H1 (cell line): Measurements from ENCODE around the gene RBM17. TPM values are rescaled to one million over a fixed set of nuclear protein-coding genes. Genes with fewer than 3 reads are reported as not detected.

Experiments used
- EP300 ChIP-seq, 2 experiments: IDR thresholded peaks; 1 replicate in 1 of 2; 2 replicates in 1 of 2; pipeline ENCODE4 v1.6.1; 2011 to 2012; ENCODE audit warnings: low read depth in 2 of 2, low read length in 2 of 2, mild to moderate bottlenecking in 2 of 2, borderline replicate concordance in 1 of 2, inconsistent platforms in 1 of 2, moderate library complexity in 1 of 2
- GABPA ChIP-seq: IDR thresholded peaks from 2 replicates; pipeline ENCODE4 v1.6.1; 2011; ENCODE audit warnings: mild to moderate bottlenecking, low read length, moderate library complexity, borderline replicate concordance; ENCODE audit not compliant: insufficient read depth
- SP2 ChIP-seq: IDR thresholded peaks from 2 replicates; pipeline ENCODE4 v1.6.1; 2012; ENCODE audit warnings: mild to moderate bottlenecking, low read length, inconsistent platforms
- ZNF274 ChIP-seq: IDR thresholded peaks from 2 replicates; pipeline ENCODE4 v1.7.0; 2012; ENCODE audit warnings: low read length, borderline replicate concordance; ENCODE audit errors: extremely low read depth
- polyA plus RNA-seq, 7 experiments: library from polyadenylated mRNA; depleted of rRNA in 3 of 7; stranded (reverse) in 5 of 7; unstranded in 2 of 7; fragments of >200 nt in 5 of 7; fragments of 200-250 nt in 2 of 7; gene quantifications; 1 replicate in 5 of 7; 2 replicates in 1 of 7; 4 replicates in 1 of 7; pipeline versions ENCODE4 v1.2.1 to v1.2.3, GENCODE V29; 2011 to 2013; ENCODE audit warnings: missing spikeins in 2 of 7, mixed read lengths in 2 of 7
- total RNA-seq: library from RNA; stranded (reverse); fragmentation: NEBNext Ultra II Directional; extraction: Animal tissue kit (Norgen Biotek cat#: 25700); gene quantifications from 2 replicates; pipeline ENCODE4 v1.2.1, GENCODE V29; 2021

RBM17 gene
- total and polyA plus RNA-seq, 2 of the 8 experiments (the other 6 are each of a cell fraction or from before 2014, with no cell fraction given): 15.7 to 128 TPM

DNA sequence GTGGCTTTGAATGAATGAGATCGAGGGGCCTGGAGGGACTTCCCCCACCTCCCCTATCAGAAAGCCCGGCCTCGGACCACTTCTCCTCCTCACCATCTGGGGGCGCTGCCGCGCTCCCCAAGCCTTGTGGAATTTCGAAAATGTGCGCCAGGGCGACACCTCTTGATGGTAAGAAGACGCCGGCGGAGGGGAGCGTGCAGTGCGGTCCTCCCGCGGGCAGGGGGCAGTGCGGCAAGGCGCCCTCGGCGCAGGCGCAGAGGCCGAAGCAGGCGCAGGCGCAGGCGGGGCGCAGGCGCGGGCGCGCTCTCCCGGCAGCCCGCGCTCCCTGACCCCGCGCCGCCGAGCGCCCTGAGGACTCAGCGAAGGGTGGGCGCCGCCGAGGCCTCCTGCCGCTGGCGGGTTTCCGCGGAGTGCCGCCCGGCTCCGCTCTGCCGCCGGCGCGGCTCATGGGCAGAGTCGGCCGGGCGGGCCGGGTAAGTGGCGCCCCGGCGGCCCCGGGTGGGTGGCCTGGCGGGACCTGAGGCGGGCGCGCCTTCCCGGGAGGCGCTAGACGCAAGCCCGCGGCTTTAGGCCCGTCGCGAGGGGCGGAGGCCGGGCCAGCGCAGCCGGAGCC is at the start of gene RBM17 (continued):
- TF ChIP-seq EP300 (IDR thresholded peaks at IDR 0.05; ENCODE audit: borderline replicate concordance in 1 of 2, low read depth in 2 of 2, low read length in 2 of 2) (0 out of 3 replicates have a peak, but pooled peaks of 1 of the 2 experiments have one; percentile 80), SP2 (peak; percentile 39; the same call in 1 of the 2 replicates), GABPA (peak; percentile 25; the same call in 1 of the 2 replicates), ZNF274 (no peak)
- TF ChIP-seq, all 59 proteins: peak for 27
